HepG2 (cell line): ENCODE measurements around the gene FOLR1. TPM values are rescaled to one million over a fixed set of nuclear protein-coding genes. Genes with fewer than 3 reads are reported as not detected.

Experiments used
- ATAC-seq: fragments of 200-7000 bp; cut with Tn5 transposase; 3 replicates; pipeline ENCODE4 v1.9.1; 2020; ENCODE audit warnings: mild to moderate bottlenecking, moderate library complexity
- BruUV-seq: library from RNA; stranded (reverse); fragments of 400-500 nt; replicated peaks from 2 replicates; lab custom pipeline; 2021; lab: Mats Ljungman, UMichigan
- CTCF ChIA-PET: fragments of 300-600 bp; formaldehyde crosslinking; extraction: SDS; loops from one replicate; lab custom pipeline; 2021; ENCODE audit warnings: low total read pairs, inconsistent platforms, low intra/inter-chr PET ratio; lab: Yijun Ruan, JAX
- POLR2A ChIA-PET: fragments of 350-600 bp; sonication (Branson Sonifier 250); formaldehyde crosslinking; loops from one replicate; lab custom pipeline; 2020; ENCODE audit warnings: antibody characterized with exemption, inconsistent platforms; lab: Yijun Ruan, JAX
- DNase-seq: peaks from one replicate; pipeline ENCODE4 v3.0.0-alpha.2; 2015; ENCODE audit warnings: low spot score
- FAIRE-seq: peaks from 3 replicates; lab custom pipeline; 2011; peaks lifted over from hg19 to GRCh38; lab: Jason Lieb, UNC
- H2AFZ ChIP-seq: one replicate; pipeline ENCODE4 v1.6.1; 2011; ENCODE audit warnings: low read length, inconsistent platforms
- H3K27ac ChIP-seq: fragments of 300-600 bp; 3 replicates; pipeline ENCODE4 v1.8.0; 2011; ENCODE audit warnings: mixed run types, mild to moderate bottlenecking, mixed read lengths, low read length, inconsistent platforms; ENCODE audit not compliant: insufficient read depth; ENCODE audit errors: extremely low read length
- H3K27me3 ChIP-seq, 2 experiments: fragments of 200-600 bp in 1 of 2; 2 replicates in 1 of 2; 3 replicates in 1 of 2; pipeline versions ENCODE4 v1.6.0 to v1.8.0; 2011; ENCODE audit warnings: low read length in 2 of 2, mild to moderate bottlenecking in 2 of 2, moderate library complexity in 2 of 2, inconsistent platforms in 1 of 2; ENCODE audit not compliant: insufficient read depth in 2 of 2, control insufficient read depth in 1 of 2
- H3K36me3 ChIP-seq, 2 experiments: fragments of 200-600 bp in 1 of 2; replicated peaks in 1 of 2; 2 replicates in 1 of 2; 3 replicates in 1 of 2; pipeline versions ENCODE4 v1.5.1 to v1.8.0; 2011; ENCODE audit warnings: low read length in 2 of 2, inconsistent platforms in 1 of 2; ENCODE audit not compliant: insufficient read depth in 2 of 2, control insufficient read depth in 1 of 2
- H3K4me1 ChIP-seq: 2 replicates; pipeline ENCODE4 v1.5.1; 2012; ENCODE audit warnings: low read length, inconsistent platforms; ENCODE audit not compliant: insufficient read depth
- H3K4me2 ChIP-seq: 2 replicates; pipeline ENCODE4 v1.6.0; 2011; ENCODE audit warnings: low read depth, low read length, inconsistent platforms
- H3K4me3 ChIP-seq, 3 experiments: fragments of 200-600 bp in 1 of 3; sonication (generic), shearing (Covaris generic) in 1 of 3; replicated peaks in 1 of 3; 2 replicates each; pipeline ENCODE4 v1.5.1; 2011 to 2016; ENCODE audit warnings: low read length in 3 of 3, inconsistent platforms in 2 of 3, low read depth in 2 of 3, mild to moderate bottlenecking in 2 of 3, control low read depth in 1 of 3, mixed read lengths in 1 of 3; ENCODE audit not compliant: insufficient read depth in 1 of 3
- H3K79me2 ChIP-seq: one replicate; pipeline ENCODE4 v1.6.1; 2011; ENCODE audit warnings: low read length, inconsistent platforms; ENCODE audit not compliant: insufficient read depth
- H3K9ac ChIP-seq: 2 replicates; pipeline ENCODE4 v1.6.0; 2011; ENCODE audit warnings: mild to moderate bottlenecking, low read depth, low read length, inconsistent platforms; ENCODE audit not compliant: insufficient read depth
- H3K9me3 ChIP-seq: 2 replicates; pipeline ENCODE4 v1.5.1; 2012; ENCODE audit warnings: mild to moderate bottlenecking, low read length
- H4K20me1 ChIP-seq: 2 replicates; pipeline ENCODE4 v1.6.0; 2011; ENCODE audit warnings: inconsistent platforms, mild to moderate bottlenecking, low read length, moderate library complexity; ENCODE audit not compliant: insufficient read depth
- ETV5 ChIP-seq: IDR thresholded peaks from 2 replicates; pipeline ENCODE4 v1.6.1; 2018; ENCODE audit warnings: missing biosample characterization, missing genetic modification reagents, inconsistent platforms, borderline replicate concordance
- MEIS1 ChIP-seq: sonication (generic); formaldehyde crosslinking; IDR thresholded peaks from 2 replicates; pipeline ENCODE4 v1.9.0; 2021; ENCODE audit warnings: mild to moderate bottlenecking, missing genetic modification reagents, moderate library complexity, borderline replicate concordance
- SRSF1 ChIP-seq: fragments of 200-400 bp; formaldehyde crosslinking; optimal IDR thresholded peaks from 2 replicates; pipeline ENCODE3; 2017; ENCODE audit warnings: mild to moderate bottlenecking, low read depth, low read length, moderate library complexity
- SRSF4 ChIP-seq: fragments of 200-400 bp; formaldehyde crosslinking; IDR thresholded peaks from one replicate; pipeline ENCODE4 v1.6.1; 2018; ENCODE audit warnings: mild to moderate bottlenecking, low read depth, low read length, moderate library complexity; ENCODE audit not compliant: poor library complexity, severe bottlenecking
- WGBS: methylation state at CpG from one replicate; pipeline ENCODE4 v1.1.6; 2017; ENCODE audit warnings: low lambda C conversion rate; 5-methylcytosine and 5-hydroxymethylcytosine counted together
- in situ Hi-C: cut with HindIII; loops from 2 replicates; pipeline ENCODE4 v1.10.0; 2017; ENCODE audit warnings: low pct_unique_long_range_greater_than_20kb; ENCODE audit not compliant: extremely low pct_ligation_motif_present
- intact Hi-C: fragments of 100-400 bp; cut with micrococcal nuclease; formaldehyde crosslinking; loops from one replicate; pipeline ENCODE4 v1.10.0; 2022; ENCODE audit not compliant: unreplicated experiment
- polyA plus RNA-seq, 8 experiments: library from polyadenylated mRNA; depleted of rRNA in 3 of 8; stranded (reverse) in 7 of 8; unstranded in 1 of 8; fragments of >200 nt; fragmentation: Illumina TruSeq in 4 of 8; extraction: Trizol in 4 of 8; gene quantifications; 2 replicates each; pipeline versions ENCODE4 v1.2.1 to v1.2.3, GENCODE V29; 2011 to 2016; ENCODE audit warnings: low read depth in 4 of 8, missing spikeins in 1 of 8, mixed read lengths in 1 of 8; ENCODE audit not compliant: insufficient read depth in 1 of 8
- total RNA-seq, 5 experiments: library from RNA; depleted of rRNA; stranded (reverse); fragments of >200 nt; fragmentation: Illumina TruSeq; extraction: Trizol; gene quantifications; 2 replicates each; pipeline ENCODE4 v1.2.3, GENCODE V29; 2016; ENCODE audit warnings: low read depth in 1 of 5
- TF ChIP-seq, protein P1 (sequence below): sonication (generic); formaldehyde crosslinking; IDR thresholded peaks from 2 replicates; pipeline ENCODE4 v1.8.0; 2022; ENCODE audit warnings: mild to moderate bottlenecking, missing genetic modification reagents, moderate library complexity
- TF ChIP-seq, protein P2 (sequence below): sonication (generic); formaldehyde crosslinking; IDR thresholded peaks from 2 replicates; pipeline ENCODE4 v1.4.0; 2020; ENCODE audit warnings: missing genetic modification reagents, borderline replicate concordance

FOLR1 gene
- total and polyA plus RNA-seq, 2 of the 13 experiments (the other 11 are each of a cell fraction or from before 2014, with no cell fraction given), result 0.20 TPM; not detected in 1

DNA sequence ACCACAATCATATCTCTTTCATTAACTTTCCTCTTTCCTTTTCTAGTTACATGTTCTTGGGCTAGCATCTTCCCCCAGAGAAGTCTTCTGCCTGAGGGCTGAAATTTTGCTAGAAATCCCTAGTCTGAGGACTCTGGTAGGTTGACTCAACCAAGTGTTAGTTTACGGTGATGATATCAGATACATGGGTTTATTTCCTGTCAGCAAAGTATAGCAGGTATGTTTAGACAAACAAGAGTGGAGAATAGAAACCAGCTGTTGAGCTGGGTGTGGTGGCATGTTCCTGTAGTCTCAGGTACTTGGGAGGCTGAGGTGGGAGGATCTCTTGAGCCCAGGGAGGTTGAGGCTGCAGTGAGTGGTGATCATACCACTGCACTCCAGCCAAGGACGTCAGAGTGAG lies 11.2 kb downstream of the FOLR1 start:
- H3K9me3 ChIP-seq, result no peaks in the 10 kb centered on the region
- no peak for ATAC-seq
- in situ Hi-C loops (no loop called here), intact Hi-C loops (no loop called here)
- H3K4me1 ChIP-seq, result peaks cover 9% of the 10 kb centered on the region; the same call in 1 of the 2 replicates
- H4K20me1 ChIP-seq, result no peaks in the 10 kb centered on the region
- DNase-seq, result no peak
- POLR2A ChIA-PET, result no interaction called here
- FAIRE-seq, result no peak
- no peak overlapping the region for H2AFZ ChIP-seq
- H3K36me3 ChIP-seq, result no peaks in the 10 kb centered on the region
- H3K4me3 ChIP-seq, result no peak overlapping the region
- H3K27me3 ChIP-seq, result no peaks in the 10 kb centered on the region; a peak in 1 of 5 replicates
- no TSS peak for BruUV-seq
- H3K4me2 ChIP-seq, result no peak overlapping the region
- TF ChIP-seq, protein P1, sequence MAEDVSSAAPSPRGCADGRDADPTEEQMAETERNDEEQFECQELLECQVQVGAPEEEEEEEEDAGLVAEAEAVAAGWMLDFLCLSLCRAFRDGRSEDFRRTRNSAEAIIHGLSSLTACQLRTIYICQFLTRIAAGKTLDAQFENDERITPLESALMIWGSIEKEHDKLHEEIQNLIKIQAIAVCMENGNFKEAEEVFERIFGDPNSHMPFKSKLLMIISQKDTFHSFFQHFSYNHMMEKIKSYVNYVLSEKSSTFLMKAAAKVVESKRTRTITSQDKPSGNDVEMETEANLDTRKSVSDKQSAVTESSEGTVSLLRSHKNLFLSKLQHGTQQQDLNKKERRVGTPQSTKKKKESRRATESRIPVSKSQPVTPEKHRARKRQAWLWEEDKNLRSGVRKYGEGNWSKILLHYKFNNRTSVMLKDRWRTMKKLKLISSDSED (CRISPR knock-in tag), result no peak
- no peak for TF ChIP-seq SRSF4
- TF ChIP-seq ETV5 (CRISPR knock-in tag), result no peak
- no peak for TF ChIP-seq MEIS1 (CRISPR knock-in tag)
- TF ChIP-seq, protein P2, sequence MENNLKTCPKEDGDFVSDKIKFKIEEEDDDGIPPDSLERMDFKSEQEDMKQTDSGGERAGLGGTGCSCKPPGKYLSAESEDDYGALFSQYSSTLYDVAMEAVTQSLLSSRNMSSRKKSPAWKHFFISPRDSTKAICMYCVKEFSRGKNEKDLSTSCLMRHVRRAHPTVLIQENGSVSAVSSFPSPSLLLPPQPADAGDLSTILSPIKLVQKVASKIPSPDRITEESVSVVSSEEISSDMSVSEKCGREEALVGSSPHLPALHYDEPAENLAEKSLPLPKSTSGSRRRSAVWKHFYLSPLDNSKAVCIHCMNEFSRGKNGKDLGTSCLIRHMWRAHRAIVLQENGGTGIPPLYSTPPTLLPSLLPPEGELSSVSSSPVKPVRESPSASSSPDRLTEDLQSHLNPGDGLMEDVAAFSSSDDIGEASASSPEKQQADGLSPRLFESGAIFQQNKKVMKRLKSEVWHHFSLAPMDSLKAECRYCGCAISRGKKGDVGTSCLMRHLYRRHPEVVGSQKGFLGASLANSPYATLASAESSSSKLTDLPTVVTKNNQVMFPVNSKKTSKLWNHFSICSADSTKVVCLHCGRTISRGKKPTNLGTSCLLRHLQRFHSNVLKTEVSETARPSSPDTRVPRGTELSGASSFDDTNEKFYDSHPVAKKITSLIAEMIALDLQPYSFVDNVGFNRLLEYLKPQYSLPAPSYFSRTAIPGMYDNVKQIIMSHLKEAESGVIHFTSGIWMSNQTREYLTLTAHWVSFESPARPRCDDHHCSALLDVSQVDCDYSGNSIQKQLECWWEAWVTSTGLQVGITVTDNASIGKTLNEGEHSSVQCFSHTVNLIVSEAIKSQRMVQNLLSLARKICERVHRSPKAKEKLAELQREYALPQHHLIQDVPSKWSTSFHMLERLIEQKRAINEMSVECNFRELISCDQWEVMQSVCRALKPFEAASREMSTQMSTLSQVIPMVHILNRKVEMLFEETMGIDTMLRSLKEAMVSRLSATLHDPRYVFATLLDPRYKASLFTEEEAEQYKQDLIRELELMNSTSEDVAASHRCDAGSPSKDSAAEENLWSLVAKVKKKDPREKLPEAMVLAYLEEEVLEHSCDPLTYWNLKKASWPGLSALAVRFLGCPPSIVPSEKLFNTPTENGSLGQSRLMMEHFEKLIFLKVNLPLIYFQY (CRISPR knock-in tag), result no peak
- TF ChIP-seq SRSF1, result no peak
- CTCF ChIA-PET, result no interaction called here
- H3K79me2 ChIP-seq, result no peaks in the 10 kb centered on the region
- H3K9ac ChIP-seq, result no peak overlapping the region
- no peak overlapping the region for H3K27ac ChIP-seq
- 24% methylated on average over 2 of the region's 2 CpGs for WGBS
